Measurements from ENCODE around the gene LMO4. TPM values are rescaled to one million over a fixed set of nuclear protein-coding genes. Genes with fewer than 3 reads are reported as not detected.

The LMO4 gene
- total RNA-seq, 1 experiment from 2014 or later, result 87.1 TPM

DNA sequence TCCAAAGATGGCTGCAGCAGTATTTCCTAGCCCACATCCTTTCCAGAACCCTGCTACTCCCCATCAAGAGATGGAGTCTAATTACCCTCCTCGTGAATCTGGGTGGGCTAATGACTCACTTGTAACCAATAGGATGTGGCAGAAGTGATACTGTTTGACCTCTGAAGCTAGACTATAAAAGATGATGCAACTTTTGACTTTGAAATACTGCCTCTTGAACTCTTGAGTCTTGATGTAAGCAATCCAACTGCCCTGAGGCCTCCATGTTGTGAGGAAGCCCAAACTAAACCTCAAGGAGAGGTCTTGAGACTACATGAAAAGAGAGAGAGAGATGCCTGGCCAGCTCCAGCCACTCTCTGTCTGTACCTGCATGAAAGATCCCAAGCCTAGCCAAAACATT, 29.5 kb downstream of the LMO4 start:
- DNase-seq (ENCODE audit: low read depth), result peak; percentile 39

DNA sequence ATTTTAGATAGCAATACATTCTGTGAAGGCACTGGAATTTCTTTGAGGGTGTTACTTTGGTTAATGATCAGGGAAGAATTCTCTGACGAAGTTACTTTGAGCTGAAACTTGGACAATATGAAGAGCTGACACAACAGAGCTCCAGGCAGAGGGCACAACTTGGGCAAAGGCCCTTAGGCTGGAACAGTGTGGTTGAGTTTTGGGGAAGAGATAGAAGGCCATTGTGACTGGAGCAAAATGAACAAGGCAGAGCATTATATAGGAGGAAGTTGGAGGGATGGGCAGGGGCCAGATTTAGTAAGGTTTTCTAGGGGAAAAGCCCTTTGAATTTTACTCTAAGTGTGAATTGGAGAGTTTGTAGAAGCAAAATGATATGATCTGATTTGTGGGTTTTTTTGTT, 30.9 kb downstream of the LMO4 start:
- DNase-seq (ENCODE audit: low read depth), result no peak

DNA sequence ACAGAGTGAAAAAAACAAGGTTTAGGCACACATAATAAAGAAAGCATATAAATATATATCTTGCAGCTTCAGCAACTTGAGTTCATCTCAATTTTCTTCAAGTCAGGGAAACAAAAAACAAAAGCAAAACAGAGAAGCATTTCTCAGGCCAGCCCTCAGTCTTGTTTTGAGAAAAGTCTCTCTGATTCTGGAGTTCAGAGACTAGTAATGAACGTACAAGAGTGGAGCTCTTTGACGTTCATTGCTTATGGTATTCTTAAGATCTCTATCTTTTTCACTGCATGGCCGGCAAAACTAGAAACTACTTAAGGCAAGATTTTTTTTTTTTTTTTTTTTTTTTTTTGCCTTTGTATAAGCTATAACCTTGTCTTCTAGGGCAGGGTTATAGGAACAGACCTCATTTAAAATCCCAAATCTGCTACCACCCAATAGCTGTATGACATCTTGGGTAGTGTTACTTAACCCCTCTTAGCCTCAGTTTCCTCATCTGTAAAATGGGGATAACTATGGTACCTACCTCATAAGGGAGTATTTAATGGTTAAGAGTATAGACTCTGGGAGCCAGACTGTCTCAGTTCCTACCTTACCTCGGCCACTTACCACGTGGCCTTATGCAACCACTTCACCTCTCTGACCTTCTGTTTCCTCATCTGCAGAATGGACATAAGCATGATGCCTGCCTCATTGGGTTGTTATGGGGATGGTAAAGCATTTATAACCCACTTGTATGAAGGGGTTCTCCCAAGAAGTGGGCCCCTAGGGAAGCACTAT, 33.6 kb downstream of the LMO4 start:
- no peak for DNase-seq (ENCODE audit: low read depth)

DNA sequence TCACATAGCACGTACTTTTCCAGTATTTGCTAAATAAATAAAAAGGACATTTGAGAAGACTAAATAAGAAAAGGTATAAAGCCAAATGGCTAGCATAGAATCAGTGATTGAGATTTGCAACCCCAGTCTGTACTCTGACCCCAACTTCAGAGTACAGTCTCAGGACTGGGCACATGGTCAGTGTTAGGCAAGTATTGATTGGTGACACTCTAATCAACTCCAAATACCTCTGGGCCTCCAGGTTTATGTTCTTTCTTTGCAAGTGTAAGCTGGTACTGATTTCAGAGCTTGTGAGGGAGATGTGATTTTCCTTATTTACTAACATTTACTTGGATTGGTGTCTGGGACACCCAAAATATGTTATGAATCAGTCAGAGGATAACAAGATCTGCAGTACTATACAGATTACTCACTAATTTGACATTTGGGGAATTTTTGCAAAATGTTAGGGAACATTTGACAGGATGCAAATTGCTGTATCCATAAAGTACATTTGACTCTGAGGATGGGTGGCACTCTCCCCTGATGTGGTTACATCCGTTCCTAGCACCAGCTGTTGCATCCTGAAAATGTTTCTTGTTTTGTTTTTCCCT, 34.2 kb downstream of the LMO4 start:
- DNase-seq (ENCODE audit: low read depth), result peak; percentile 15

DNA sequence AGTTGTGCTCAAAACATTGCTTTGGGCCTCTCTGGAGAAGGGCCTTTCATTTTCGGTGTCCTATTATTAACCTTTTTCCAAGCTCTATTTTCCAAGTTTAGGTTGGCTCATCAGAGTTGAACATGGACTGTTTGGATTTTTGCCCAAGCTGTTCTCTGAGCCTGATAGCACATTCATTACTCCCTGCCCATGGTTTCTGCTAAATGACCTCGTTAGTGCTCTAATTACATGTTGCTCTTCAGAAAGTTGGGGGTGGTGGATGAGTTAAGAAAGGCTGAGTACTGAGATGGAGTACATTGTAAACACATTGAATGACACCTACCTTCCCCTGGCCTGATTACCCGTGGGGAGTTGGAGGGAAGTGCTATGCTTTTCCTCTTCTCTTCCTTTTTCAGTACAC, 38.9 kb downstream of the LMO4 start:
- no peak for DNase-seq (ENCODE audit: low read depth)

DNA sequence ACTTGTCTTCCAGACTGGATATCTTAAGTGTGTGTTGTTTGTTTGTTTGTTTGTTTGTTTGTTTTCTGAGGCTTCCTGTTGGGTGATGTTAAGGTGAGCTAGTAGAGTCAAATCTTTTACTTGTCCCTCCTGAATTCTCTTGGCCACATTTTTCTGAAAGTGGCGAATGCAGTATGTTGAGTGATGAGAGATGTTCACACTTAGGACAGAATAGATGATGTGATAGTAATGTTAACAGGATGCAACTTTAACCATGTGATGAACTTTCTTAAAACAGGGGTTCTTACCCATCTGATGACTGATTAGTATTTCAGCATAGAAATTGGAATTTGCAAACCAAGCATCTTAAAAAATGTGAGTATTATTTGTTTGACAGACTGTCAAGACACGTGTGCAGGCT, 40.2 kb downstream of the LMO4 start:
- no peak for DNase-seq (ENCODE audit: low read depth)

DNA sequence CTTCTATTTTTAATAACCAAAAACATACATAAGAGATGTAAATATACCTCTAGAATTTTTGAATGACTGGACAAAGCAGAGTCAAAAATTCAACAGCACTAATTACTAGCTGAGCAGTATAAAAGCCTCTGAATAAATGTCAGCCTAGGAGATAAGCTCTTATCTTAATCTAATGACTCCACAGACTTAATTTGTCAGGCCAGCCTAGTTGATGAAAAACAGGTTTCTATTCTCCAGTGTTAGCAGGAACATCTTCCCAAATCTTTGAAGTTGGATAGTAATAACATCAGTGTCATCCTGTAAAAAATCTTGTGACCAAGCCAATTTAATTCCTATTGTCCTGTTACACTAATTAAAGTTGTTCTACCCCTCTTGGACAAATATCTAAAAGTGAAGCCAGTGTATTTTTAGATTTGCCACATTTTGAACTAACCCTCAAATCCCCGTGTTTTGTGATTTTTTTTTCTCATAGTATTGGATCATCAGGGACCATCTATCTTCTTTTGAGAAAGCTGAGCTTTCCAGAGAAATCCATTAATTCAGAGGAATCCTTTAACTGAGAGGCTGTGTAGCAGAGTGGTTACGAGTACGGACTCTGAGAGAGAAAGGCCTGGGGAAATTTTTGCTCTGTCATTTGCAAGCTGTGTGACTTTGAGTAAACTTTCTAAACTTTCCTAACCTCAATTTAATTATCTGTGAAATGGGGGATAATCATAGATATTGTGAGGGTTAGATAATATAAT, 41.2 kb downstream of the LMO4 start:
- no peak for DNase-seq (ENCODE audit: low read depth)

DNA sequence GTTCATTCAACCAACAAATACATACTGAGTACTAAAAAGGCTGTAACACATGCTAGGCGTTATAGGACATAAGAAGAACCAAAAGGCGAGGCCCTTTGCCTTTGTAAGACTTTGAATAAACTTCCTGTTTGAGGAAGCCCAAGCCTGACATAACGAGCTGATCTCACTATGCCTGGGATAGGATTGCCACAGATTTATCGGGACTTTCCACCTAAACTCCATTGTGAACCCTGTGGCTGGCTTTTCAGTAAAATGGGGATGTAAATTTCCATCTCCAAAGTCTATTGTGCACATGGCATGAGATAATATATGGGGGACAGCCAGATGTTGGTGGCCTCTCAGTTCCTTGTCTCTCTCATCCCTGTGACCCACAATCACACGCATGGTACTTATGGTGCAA, 41.9 kb downstream of the LMO4 start:
- no peak for DNase-seq (ENCODE audit: low read depth)

DNA sequence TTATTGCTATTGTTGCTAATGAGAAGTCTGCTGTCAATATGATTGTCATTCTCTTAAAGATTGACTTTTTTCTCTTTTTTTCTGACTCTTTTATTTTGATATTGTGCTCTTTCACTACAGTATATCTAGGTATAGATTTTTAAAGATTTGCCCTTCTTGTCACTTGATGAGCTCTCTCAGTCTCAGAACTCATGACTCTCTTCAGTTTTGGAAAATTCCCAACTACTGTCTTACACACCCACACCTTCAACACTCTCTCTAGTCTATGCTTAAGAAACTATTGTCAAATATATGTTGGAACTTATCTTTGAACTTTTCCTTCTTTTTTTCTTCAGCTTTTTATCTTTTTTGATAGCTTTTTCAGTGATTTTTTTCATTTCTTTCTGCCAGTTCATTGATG, 50.6 kb downstream of the LMO4 start:
- no peak for DNase-seq (ENCODE audit: low read depth)

DNA sequence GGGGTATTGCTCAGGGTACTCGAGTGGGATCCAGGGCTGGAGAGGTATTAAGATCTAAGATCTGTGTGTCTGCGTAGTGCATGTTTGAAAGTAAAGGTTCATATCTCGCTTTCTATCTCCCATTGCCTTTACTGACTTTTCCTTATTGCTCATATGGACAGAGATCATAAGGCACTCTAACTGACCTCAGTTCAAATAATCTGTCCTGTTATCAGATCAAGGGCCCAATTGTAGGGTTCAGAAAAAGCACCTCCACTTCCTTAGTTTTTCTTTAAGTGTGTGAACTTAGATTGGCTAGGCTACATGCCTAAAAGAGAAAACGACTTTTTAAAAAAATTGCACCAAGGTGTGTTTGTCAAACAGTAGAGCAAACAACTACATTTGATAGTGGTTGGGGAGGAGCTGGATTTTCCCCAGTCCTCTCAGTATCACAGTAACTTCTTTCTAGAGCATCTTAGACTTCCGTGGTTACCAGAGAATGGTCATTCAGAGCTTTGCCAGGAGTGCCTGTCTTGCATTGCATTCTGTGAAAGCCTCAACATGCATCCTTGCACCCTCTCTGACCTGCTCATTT, 57.6 kb downstream of the LMO4 start:
- DNase-seq (ENCODE audit: low read depth), result no peak

DNA sequence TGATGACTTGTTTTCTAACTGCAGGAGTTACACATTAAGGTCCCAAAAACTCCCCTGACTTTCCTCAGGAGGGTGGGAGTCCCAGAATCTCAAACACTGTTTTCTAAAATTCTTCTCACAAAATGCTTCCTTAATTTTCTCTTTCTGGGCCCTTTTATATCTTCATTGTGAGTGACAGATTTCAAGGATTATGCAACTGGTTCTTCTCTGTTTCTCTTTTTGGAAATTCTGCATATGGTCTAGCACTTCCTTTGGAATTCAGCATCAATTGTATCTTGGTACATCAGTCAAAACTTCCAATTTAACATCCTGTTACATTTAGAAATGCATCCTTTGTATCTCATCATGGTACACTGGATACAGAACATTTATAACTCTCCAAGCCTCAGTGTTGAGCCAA, 59.7 kb downstream of the LMO4 start:
- no peak for DNase-seq (ENCODE audit: low read depth)

DNA sequence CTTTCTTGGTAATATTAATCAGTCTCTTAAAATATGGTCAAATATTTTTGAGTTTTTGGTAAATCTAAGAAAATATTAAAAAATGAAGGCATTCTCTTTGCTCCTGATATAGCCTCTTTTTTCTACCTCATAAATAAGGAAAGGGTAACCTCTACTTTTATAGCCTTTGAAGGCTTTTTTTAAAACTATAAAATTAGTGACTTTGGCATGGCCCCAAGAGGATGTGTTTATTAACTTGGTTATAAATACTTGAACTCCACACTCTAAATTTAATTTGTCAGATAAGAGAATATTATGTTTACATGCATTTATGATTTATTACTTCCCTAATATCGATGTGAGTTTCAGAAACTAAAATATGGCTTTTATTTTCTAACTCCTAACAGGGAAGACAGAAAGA, 60.3 kb downstream of the LMO4 start:
- no peak for DNase-seq (ENCODE audit: low read depth)

DNA sequence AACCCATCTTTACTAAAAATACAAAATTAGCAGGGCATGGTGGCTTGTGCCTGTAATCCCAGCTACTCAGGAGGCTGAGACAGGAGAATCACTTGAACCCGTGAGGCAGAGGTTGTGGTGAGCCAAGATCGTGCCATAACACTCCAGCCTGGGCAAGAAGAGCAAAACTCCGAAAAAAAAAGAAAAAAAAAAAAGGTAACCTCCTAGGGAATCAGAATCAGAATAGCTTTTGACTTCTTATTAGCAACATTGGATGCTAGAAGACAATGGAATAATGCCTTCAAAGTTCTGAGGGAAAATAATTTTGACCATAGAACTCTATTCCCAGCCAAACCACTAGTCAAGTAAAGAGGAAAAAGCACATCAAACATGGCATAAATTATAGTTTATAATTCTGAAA, 60.9 kb downstream of the LMO4 start:
- no peak for DNase-seq (ENCODE audit: low read depth)

DNA sequence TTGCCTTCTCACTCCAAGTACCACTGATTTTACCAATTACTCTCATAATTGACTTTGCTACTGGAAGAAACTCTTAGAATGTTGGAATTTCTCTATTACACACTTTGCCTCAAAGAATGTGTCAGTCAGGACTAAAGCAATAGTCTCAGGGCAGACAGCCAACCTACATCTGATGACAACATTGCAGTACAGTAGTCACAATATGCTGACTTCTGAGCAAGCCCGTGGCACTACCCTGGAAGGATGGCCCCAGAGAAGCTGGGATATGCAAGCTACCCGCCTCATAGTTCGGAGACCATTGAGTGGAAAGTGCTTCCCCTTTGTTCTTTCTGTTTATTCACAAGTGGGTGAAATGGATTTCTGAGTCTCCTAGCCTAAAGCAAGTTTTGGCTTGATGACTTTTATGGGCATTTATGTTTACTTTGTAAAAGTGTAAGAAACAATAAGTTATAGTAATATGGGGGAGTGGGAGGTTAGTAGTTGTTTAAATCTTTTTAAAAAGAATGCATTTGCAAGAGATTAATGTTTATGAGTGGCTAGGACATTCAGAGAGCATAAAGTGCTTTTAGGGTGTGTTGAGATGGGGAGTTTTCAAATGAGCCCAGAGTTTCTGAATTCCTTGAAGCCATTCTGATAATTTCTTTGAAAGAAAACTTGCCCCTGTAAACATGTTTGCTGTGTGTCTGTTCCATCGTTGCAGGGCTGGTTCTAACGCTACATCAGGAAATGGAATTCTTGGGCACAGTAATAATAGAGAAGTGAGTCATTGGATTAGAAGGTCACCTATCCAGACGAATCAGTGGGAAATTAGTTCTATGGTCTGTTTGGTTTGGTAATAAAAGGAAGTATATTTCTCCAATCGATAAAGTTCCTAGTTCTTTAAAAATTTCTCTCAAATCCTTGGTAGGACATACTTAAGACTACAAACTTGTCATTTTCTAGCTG, 63.8 kb downstream of the LMO4 start:
- DNase-seq (ENCODE audit: low read depth), result peak; percentile 90

DNA sequence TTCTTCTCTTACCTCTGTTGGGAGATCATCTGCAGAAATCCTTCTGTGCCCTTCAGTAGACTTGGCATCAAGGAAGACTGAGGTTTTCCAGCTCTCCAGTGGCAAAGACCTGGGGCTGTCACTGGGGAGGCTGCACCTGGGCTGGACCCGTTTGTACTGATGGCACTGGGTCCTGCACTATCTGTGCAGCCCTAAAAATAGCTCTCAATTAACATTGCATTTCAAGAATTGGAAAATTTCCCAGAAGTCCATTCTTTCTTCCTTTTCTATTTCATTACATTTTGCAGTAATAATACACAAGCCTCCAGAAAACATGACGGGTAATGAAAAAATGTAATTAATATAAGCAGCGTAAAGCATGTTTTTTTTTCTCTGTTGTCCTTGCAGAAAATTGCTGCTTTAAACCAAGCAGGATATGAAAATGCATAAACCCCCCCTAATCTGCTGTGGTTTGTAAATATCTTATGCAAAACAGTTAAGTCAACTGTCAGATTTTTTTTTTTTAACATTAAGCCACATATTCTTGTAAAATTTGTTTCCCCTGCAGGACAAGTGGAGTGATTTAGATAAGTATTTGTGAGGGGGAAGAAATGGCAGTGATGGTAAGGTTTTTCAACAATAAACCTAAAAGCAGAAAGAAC, 64.9 kb downstream of the LMO4 start:
- DNase-seq (ENCODE audit: low read depth), result no peak

DNA sequence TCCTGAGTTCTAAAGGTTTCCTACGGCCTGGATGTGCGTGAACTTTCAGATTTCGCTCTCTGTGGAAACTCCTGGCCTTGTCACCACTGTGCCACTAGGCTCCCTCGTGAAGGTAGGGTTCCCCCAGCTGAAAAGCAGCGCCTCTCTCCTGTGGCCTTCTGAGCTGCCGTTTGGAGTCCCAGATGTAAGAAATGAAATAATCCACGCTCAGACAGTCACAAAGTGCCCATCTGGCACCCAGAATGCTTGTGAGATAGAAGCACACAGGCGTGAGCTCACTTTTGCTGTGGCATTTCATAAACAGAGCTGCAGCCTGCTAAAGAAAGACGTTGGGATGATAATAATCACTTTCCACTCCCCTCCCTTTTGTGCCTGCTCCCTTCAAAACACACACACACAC, 65.8 kb downstream of the LMO4 start:
- DNase-seq (ENCODE audit: low read depth), result no peak

DNA sequence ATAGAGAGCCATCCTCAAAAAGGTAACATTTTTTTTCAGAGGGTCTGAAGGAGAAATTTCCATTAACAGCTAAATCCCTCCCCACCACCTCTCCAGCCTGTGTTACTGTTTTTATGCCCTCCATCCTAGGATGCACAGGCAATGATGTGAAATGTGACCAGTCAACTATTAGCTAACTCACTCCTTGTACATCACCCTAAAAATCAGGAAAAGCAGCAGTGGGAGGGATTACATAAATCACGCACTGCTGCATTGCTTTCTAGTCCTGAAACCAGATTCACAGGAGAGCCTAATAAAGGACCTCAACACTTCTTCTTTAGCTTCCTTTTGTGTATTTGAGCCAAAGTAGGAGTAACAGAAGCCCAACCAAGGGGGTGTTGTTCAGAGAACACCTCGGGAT, 66.3 kb downstream of the LMO4 start:
- DNase-seq (ENCODE audit: low read depth), result no peak

Data from M059J (cell line).